Neural progenitor cell (in vitro differentiated cells): ENCODE measurements around the gene TOP2A. TPM values are rescaled to one million over a fixed set of nuclear protein-coding genes. Genes with fewer than 3 reads are reported as not detected.

Source experiments
- DNase-seq: peaks from one replicate; pipeline ENCODE4 v3.0.0-alpha.2; 2016; ENCODE audit warnings: low spot score
- H2AFZ ChIP-seq: fragments of 200-600 bp; sonication (generic); replicated peaks from 2 replicates; pipeline ENCODE4 v1.6.1; 2016; ENCODE audit warnings: antibody characterized with exemption
- H3F3A ChIP-seq: fragments of 200-600 bp; sonication (generic); 2 replicates; pipeline ENCODE4 v1.6.1; 2016; ENCODE audit warnings: antibody characterized with exemption, low read depth
- H3K27ac ChIP-seq: fragments of 200-600 bp; sonication (generic); 2 replicates; pipeline ENCODE4 v1.5.1; 2016; ENCODE audit warnings: mild to moderate bottlenecking
- H3K27me3 ChIP-seq: fragments of 200-600 bp; sonication (generic); 2 replicates; pipeline ENCODE4 v1.6.1; 2016; ENCODE audit warnings: mild to moderate bottlenecking, moderate library complexity
- H3K36me3 ChIP-seq: fragments of 200-600 bp; sonication (generic); 2 replicates; pipeline ENCODE4 v1.5.1; 2016
- H3K4me1 ChIP-seq: fragments of 200-600 bp; sonication (generic); 2 replicates; pipeline ENCODE4 v1.6.1; 2016; ENCODE audit warnings: mixed run types
- H3K4me2 ChIP-seq: fragments of 200-600 bp; sonication (generic); 2 replicates; pipeline ENCODE4 v1.6.1; 2016
- H3K4me3 ChIP-seq: fragments of 200-600 bp; sonication (generic); 2 replicates; pipeline ENCODE4 v1.5.1; 2016
- H3K79me2 ChIP-seq: fragments of 200-600 bp; sonication (generic); 2 replicates; pipeline ENCODE4 v1.6.1; 2016; ENCODE audit warnings: low read depth
- H3K9ac ChIP-seq: fragments of 200-600 bp; sonication (generic); 2 replicates; pipeline ENCODE4 v1.6.1; 2016
- H3K9me3 ChIP-seq: fragments of 200-600 bp; sonication (generic); 2 replicates; pipeline ENCODE4 v1.5.1; 2016; ENCODE audit warnings: low read depth
- H4K20me1 ChIP-seq: fragments of 200-600 bp; sonication (generic); 2 replicates; pipeline ENCODE4 v1.6.1; 2016; ENCODE audit warnings: low read depth
- H3K27ac Mint-ChIP-seq: 3 replicates; pipeline ENCODE4 v1.8.0; 2021; ENCODE audit warnings: mixed read lengths
- H3K27me3 Mint-ChIP-seq: 2 replicates; pipeline ENCODE4 v1.8.0; 2022; ENCODE audit warnings: low read depth, mild to moderate bottlenecking, inconsistent platforms, moderate library complexity, mixed read lengths; ENCODE audit not compliant: insufficient read depth
- H3K36me3 Mint-ChIP-seq: 3 replicates; pipeline ENCODE4 v1.8.0; 2021; ENCODE audit warnings: mixed read lengths
- H3K4me1 Mint-ChIP-seq: 3 replicates; pipeline ENCODE4 v1.8.0; 2021; ENCODE audit warnings: mixed read lengths
- H3K4me3 Mint-ChIP-seq: 3 replicates; pipeline ENCODE4 v1.8.0; 2021; ENCODE audit warnings: mild to moderate bottlenecking, moderate library complexity, mixed read lengths
- H3K9me3 Mint-ChIP-seq: 3 replicates; pipeline ENCODE4 v1.8.0; 2020; ENCODE audit warnings: mixed read lengths
- EZH2 ChIP-seq: fragments of 200-600 bp; sonication (generic); IDR thresholded peaks from 2 replicates; pipeline ENCODE4 v1.6.1; 2017; ENCODE audit warnings: antibody characterized with exemption, mild to moderate bottlenecking, moderate library complexity
- EZH2phosphoT487 ChIP-seq: fragments of 200-600 bp; sonication (generic); IDR thresholded peaks from 2 replicates; pipeline ENCODE4 v1.6.1; 2017; ENCODE audit warnings: antibody characterized with exemption
- total RNA-seq: library from RNA; depleted of rRNA; stranded (reverse); fragments of >200 nt; gene quantifications from 2 replicates; pipeline ENCODE4 v1.2.3, GENCODE V29; 2015; ENCODE audit warnings: low replicate concordance
- TF ChIP-seq, protein P1 (sequence below): fragments of 200-600 bp; sonication (generic); IDR thresholded peaks from 2 replicates; pipeline ENCODE4 v1.5.1; 2017; ENCODE audit warnings: antibody characterized with exemption, mild to moderate bottlenecking

Gene TOP2A
- total RNA-seq, 1 donor from 2014 or later, result 968 TPM

GRCh38 chr17:40364121-40364861, 53.4 kb downstream of the TOP2A start, which contains the start of gene GJD3:
GJD3 (minus strand) TSS chr17:40364737; CDS start chr17:40363815, 922 bp downstream.
- Mint-ChIP-seq H3K9me3 (no peaks in the 10 kb centered on the region), H3K36me3 (no peaks in the 10 kb centered on the region), H3K27me3 (peaks cover 24% of the 10 kb centered on the region), H3K4me3 (peak within 1 kb of the TSS; percentile 82), H3K27ac (no peak within 1 kb of the TSS), H3K4me1 (peaks cover 10% of the 10 kb centered on the region)
- peak within 1 kb of the TSS; percentile 99 for H3K4me2 ChIP-seq
- TF ChIP-seq, protein P1, sequence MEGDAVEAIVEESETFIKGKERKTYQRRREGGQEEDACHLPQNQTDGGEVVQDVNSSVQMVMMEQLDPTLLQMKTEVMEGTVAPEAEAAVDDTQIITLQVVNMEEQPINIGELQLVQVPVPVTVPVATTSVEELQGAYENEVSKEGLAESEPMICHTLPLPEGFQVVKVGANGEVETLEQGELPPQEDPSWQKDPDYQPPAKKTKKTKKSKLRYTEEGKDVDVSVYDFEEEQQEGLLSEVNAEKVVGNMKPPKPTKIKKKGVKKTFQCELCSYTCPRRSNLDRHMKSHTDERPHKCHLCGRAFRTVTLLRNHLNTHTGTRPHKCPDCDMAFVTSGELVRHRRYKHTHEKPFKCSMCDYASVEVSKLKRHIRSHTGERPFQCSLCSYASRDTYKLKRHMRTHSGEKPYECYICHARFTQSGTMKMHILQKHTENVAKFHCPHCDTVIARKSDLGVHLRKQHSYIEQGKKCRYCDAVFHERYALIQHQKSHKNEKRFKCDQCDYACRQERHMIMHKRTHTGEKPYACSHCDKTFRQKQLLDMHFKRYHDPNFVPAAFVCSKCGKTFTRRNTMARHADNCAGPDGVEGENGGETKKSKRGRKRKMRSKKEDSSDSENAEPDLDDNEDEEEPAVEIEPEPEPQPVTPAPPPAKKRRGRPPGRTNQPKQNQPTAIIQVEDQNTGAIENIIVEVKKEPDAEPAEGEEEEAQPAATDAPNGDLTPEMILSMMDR, result no peak
- TF ChIP-seq EZH2, result no peak
- H4K20me1 ChIP-seq, result no peaks in the 10 kb centered on the region
- peak within 1 kb of the TSS; percentile 58 for H3K4me3 ChIP-seq
- no peaks in the 10 kb centered on the region for H3F3A ChIP-seq
- H3K4me1 ChIP-seq, result peaks cover 4% of the 10 kb centered on the region
- H3K9me3 ChIP-seq, result no peaks in the 10 kb centered on the region
- H3K27ac ChIP-seq, result no peak within 1 kb of the TSS
- no peaks in the 10 kb centered on the region for H3K79me2 ChIP-seq
- H3K36me3 ChIP-seq, result no peaks in the 10 kb centered on the region
- no peak within 1 kb of the TSS for H3K9ac ChIP-seq
- H3K27me3 ChIP-seq, result peaks cover 51% of the 10 kb centered on the region
- peak; percentile 57 for DNase-seq
- H2AFZ ChIP-seq, result peak within 1 kb of the TSS; percentile 83

GRCh38 chr17:40363111-40363827, 54.4 kb downstream of the TOP2A start:
- peak; percentile 63 for DNase-seq
- H3K4me3 Mint-ChIP-seq, result peak overlapping the region; percentile 82
- Histone ChIP-seq H3K9ac (no peak overlapping the region), H3K4me3 (peak overlapping the region; percentile 58), H3K4me2 (peak overlapping the region; percentile 99), H3K27me3 (peaks cover 55% of the 10 kb centered on the region), H4K20me1 (no peaks in the 10 kb centered on the region), H3K36me3 (no peaks in the 10 kb centered on the region), H3K4me1 (peaks cover 4% of the 10 kb centered on the region), H3F3A (peaks cover 6% of the 10 kb centered on the region), H2AFZ (peak overlapping the region; percentile 83), H3K27ac (no peak overlapping the region), H3K9me3 (no peaks in the 10 kb centered on the region), H3K79me2 (no peaks in the 10 kb centered on the region)
- no peaks in the 10 kb centered on the region for H3K36me3 Mint-ChIP-seq
- peaks cover 13% of the 10 kb centered on the region for H3K4me1 Mint-ChIP-seq
- peaks cover 24% of the 10 kb centered on the region for H3K27me3 Mint-ChIP-seq
- no peak overlapping the region for H3K27ac Mint-ChIP-seq
- TF ChIP-seq, protein P1, result no peak
- peak; percentile 22 for TF ChIP-seq EZH2phosphoT487
- TF ChIP-seq EZH2, result peak; percentile 53
- H3K9me3 Mint-ChIP-seq, result no peaks in the 10 kb centered on the region

DNA sequence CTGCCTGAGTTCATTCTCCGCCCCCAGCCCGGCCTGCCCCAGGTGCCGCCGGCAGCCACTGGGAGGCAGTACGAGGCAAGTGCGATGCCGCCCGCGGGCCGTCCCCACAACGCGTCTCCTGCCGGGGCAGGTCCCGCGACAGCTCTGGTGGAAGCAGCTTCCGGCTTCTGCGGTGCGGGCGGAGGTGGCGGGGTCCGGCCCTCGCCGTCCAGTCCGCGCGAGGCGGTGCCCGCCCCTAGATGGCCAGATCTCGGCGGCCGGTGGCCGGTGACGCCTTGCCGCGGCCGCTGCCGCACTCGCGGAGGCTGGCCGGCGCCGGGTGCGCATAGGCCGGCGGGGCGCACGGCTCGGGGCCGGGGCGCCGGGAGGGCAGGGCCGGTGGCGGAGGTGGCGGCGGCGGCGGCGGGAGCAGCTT, 55.0 kb downstream of the TOP2A start:
- Histone ChIP-seq H3F3A (peaks cover 9% of the 10 kb centered on the region), H3K9ac (no peak overlapping the region), H3K27me3 (peaks cover 55% of the 10 kb centered on the region), H3K4me3 (peak overlapping the region; percentile 58), H2AFZ (no peak overlapping the region), H3K4me2 (peak overlapping the region; percentile 99), H3K36me3 (no peaks in the 10 kb centered on the region), H3K4me1 (peaks cover 4% of the 10 kb centered on the region), H3K9me3 (no peaks in the 10 kb centered on the region), H4K20me1 (no peaks in the 10 kb centered on the region), H3K79me2 (no peaks in the 10 kb centered on the region), H3K27ac (no peak overlapping the region)
- Mint-ChIP-seq H3K36me3 (no peaks in the 10 kb centered on the region), H3K27me3 (peaks cover 23% of the 10 kb centered on the region), H3K27ac (no peak overlapping the region), H3K9me3 (no peaks in the 10 kb centered on the region), H3K4me1 (peaks cover 13% of the 10 kb centered on the region), H3K4me3 (peak overlapping the region; percentile 77)
- TF ChIP-seq EZH2phosphoT487 (peak; percentile 26), EZH2 (no peak)
- TF ChIP-seq, protein P1, result peak; percentile 80
- peak; percentile 92 for DNase-seq
